LNCAP (cell line): ENCODE measurements around the gene RMRP.

ENCODE experiments used
- CTCF ChIP-seq: fragments of 450-650 bp; IDR thresholded peaks from 2 replicates; pipeline ENCODE4 v1.5.1; 2017; ENCODE audit warnings: mild to moderate bottlenecking

RMRP gene

GRCh38 chr9:35657546-35658136 is at the start of gene RMRP:
TSS of gene RMRP (minus strand) at chr9:35658019.
- TF ChIP-seq CTCF = no peak

GRCh38 chr9:35706951-35707350 is 49.1 kb upstream of the RMRP start:
- TF ChIP-seq CTCF = no peak

DNA sequence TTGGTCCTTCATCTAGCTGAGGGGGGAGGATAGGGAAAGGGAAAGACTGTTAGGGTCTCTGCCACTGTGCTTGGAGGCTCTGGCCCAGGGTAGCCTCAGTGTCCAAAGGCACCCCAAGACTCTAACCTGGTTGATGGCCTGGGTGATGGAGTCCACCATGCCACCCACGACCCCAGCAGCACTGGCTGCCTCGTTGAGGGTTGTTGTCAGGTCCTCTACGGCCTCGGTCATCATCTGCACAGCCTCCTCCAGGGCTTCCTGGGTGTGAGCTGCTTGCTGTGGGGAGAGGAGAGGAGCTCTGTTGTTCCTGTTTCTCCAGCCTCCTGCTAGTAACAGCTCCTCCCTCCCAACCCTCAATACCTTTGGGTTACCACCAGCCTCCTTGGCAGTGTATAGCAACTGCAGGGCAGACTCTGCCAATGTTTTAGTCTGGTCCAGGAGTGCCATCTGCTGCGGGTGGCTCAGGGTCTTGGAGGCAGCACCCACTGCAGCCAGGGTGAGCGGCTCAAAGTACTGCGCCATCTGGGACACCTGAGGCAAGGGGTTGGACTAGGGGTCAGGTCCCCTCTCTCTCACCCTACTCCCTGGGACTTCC is 48.1 kb upstream of the RMRP start:
- no peak for TF ChIP-seq CTCF

GRCh38 chr9:35705372-35705771 is 47.6 kb upstream of the RMRP start:
- TF ChIP-seq CTCF = no peak

GRCh38 chr9:35703906-35704672 is 46.3 kb upstream of the RMRP start:
- no peak for TF ChIP-seq CTCF

DNA sequence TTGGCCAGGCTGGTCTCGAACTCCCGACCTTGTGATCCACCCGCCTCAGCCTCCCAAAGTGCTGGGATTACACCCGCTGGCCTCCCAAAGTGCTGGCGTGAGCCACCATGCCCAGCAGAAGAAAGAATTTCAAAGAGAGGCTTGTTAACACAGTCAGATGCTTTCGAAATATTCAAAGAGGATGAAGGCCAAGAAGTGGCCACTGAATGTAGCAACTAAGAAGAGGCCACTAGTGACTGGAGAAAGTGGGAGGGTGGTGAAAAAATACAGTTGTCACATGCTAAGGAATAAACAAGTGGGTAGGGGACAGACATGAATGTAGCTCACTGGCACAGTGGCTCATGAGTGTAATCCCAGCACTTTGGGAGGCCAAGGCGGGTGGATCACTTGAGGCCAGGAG is 44.9 kb upstream of the RMRP start:
- TF ChIP-seq CTCF = no peak

- no peak for TF ChIP-seq CTCF
Observed at GRCh38 chr9:35700942-35701341, 43.1 kb upstream of the RMRP start.
